Lung (tissue), 12 donors: ENCODE results near the gene IGF2BP1. TPM values are rescaled to one million over a fixed set of nuclear protein-coding genes. Genes with fewer than 3 reads are reported as not detected.

ENCODE experiments used
- ATAC-seq: fragments of 200-7000 bp; cut with Tn5 transposase; one replicate; pipeline ENCODE4 v1.9.1; 2020; ENCODE audit warnings: moderate number of reproducible peaks; ENCODE audit not compliant: insufficient read depth, low FRiP score
- DNase-seq, 3 donors: peaks; one replicate each; pipeline ENCODE4 v3.0.0-alpha.2; 2013 to 2017
- H3K27ac ChIP-seq, 2 donors: one replicate each; pipeline ENCODE4 v1.5.1; 2013; ENCODE audit warnings: mild to moderate bottlenecking in 2 of 2, moderate library complexity in 2 of 2, control low read depth in 1 of 2, inconsistent platforms in 1 of 2, low read depth in 1 of 2, low read length in 1 of 2
- H3K27me3 ChIP-seq, 3 donors: one replicate each; pipeline ENCODE4 v1.5.1; 2013; ENCODE audit warnings: low read length in 2 of 3; ENCODE audit not compliant: control insufficient read depth in 3 of 3, insufficient read depth in 3 of 3
- H3K36me3 ChIP-seq, 4 donors: one replicate each; pipeline ENCODE4 v1.5.1; 2013; ENCODE audit warnings: low read length in 4 of 4, mild to moderate bottlenecking in 1 of 4, moderate library complexity in 1 of 4; ENCODE audit not compliant: control insufficient read depth in 4 of 4, insufficient read depth in 4 of 4
- H3K4me1 ChIP-seq, 5 donors: one replicate each; pipeline ENCODE4 v1.5.1; 2013; ENCODE audit warnings: low read length in 5 of 5, mild to moderate bottlenecking in 2 of 5, moderate library complexity in 1 of 5; ENCODE audit not compliant: control insufficient read depth in 5 of 5, insufficient read depth in 5 of 5
- H3K4me3 ChIP-seq: one replicate; pipeline ENCODE4 v1.5.1; 2013; ENCODE audit warnings: mild to moderate bottlenecking, control low read depth, moderate library complexity
- H3K9ac ChIP-seq, 2 donors: one replicate each; pipeline ENCODE4 v1.5.1; 2013; ENCODE audit warnings: low read length in 2 of 2, control low read depth in 1 of 2; ENCODE audit not compliant: insufficient read depth in 1 of 2
- H3K9me3 ChIP-seq, 4 donors: one replicate each; pipeline ENCODE4 v1.5.1; 2013; ENCODE audit warnings: low read length in 3 of 4, mild to moderate bottlenecking in 1 of 4, moderate library complexity in 1 of 4; ENCODE audit not compliant: control insufficient read depth in 4 of 4, insufficient read depth in 3 of 4
- CTCF ChIP-seq: IDR thresholded peaks from 2 replicates; pipeline ENCODE4 v1.5.1; 2012; ENCODE audit warnings: mild to moderate bottlenecking; ENCODE audit errors: control extremely low read depth, extremely low read depth
- WGBS, 2 donors: extraction: QIAGEN DNeasy Blood & Tissue Kit; methylation state at CpG; one replicate each; pipeline ENCODE4 v1.1.7; 2013; 5-methylcytosine and 5-hydroxymethylcytosine counted together
- polyA plus RNA-seq, 2 donors: library from polyadenylated mRNA; stranded (reverse); fragments of 200-250 nt; gene quantifications; one replicate each; pipeline ENCODE4 v1.2.1, GENCODE V29; 2013
- total RNA-seq, 2 donors: library from RNA; depleted of rRNA in 1 of 2; stranded (reverse); fragments of >200 nt in 1 of 2; gene quantifications; one replicate each; pipeline ENCODE4 v1.2.1, GENCODE V29; 2014 to 2021
- donor health status: control.
- donor health status: control.
- donor health status: Bipolar disorder and iron deficiency.
- donor health status: healthy.
- donor health status: DM: yes; HTN: yes; CAD: no.

The IGF2BP1 gene
- total and polyA plus RNA-seq, 4 donors: 0.06 to 14.9 (median 0.31) TPM

GRCh38 chr17:49086316-49086605 is 89.1 kb downstream of the IGF2BP1 start:
- WGBS, 2 donors: 50 to 56% methylated on average over 1 of the region's 1 CpG
- Histone ChIP-seq H3K27me3 (peaks cover 0 to 2% (median 1%) of the 10 kb centered on the region in 3 donors), H3K27ac (no peak overlapping the region), H3K36me3 (no peaks in the 10 kb centered on the region), H3K4me1 (no peaks in the 10 kb centered on the region), H3K9me3 (no peaks in the 10 kb centered on the region), H3K4me3 (no peak overlapping the region), H3K9ac (no peak overlapping the region)
- no peak for DNase-seq
- TF ChIP-seq CTCF: no peak
- ATAC-seq: no peak

DNA sequence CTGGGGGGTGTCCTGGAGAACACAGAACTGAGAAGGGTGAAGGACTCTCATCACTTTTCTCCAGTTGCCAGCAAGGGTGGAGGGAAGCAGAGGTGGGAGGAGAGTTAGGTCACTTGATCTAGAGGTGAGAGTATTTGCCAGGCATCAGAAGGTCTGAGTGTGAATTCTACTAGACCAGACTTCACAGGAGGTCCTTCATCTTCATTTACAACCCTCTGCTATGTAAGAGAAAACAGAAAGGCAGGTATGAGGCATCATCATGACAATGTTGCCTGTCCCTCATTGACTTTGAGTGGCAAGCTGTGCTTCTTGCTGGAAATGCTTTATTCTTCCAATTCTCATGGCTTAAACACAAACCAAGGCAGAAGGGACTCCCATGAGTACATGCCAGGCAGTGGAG is 89.5 kb downstream of the IGF2BP1 start:
- ATAC-seq (no peak), DNase-seq (no peak)
- Histone ChIP-seq H3K9me3 (no peaks in the 10 kb centered on the region), H3K9ac (no peak overlapping the region), H3K27me3 (peaks cover 0 to 2% (median 0%) of the 10 kb centered on the region in 3 donors), H3K4me3 (no peak overlapping the region), H3K4me1 (no peaks in the 10 kb centered on the region), H3K27ac (no peak overlapping the region), H3K36me3 (no peaks in the 10 kb centered on the region)
- no peak for TF ChIP-seq CTCF

DNA sequence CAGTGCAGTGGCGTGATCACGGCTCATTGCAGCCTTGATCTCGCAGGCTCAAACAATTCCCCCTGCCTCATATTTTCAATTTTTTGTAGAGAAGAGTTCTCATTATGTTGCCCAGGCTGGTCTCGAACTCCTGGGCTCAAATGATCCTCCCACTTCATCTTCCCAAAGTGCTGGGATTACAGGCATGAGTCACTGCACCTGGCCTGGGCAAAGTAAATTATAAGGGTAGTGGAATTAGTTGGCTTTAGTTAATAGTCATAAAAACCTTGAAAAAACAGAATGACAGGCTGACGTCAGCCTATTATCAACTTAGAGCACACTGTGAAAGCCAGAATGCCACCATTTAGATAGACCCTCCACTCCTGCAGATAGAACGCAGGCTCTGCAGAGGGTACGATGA is 91.9 kb downstream of the IGF2BP1 start:
- 94% methylated on average over 7 of the region's 7 CpGs for WGBS, 2 donors
- ATAC-seq: no peak
- DNase-seq: no peak
- no peak overlapping the region for H3K4me3 ChIP-seq
- no peak overlapping the region for H3K27ac ChIP-seq
- peaks cover 0 to 2% (median 0%) of the 10 kb centered on the region in 3 donors for H3K27me3 ChIP-seq
- H3K36me3 ChIP-seq: no peaks in the 10 kb centered on the region
- H3K9me3 ChIP-seq: no peaks in the 10 kb centered on the region
- no peaks in the 10 kb centered on the region for H3K4me1 ChIP-seq
- H3K9ac ChIP-seq: no peak overlapping the region
- TF ChIP-seq CTCF: no peak

- Histone ChIP-seq H3K27me3 (peaks cover 0 to 2% (median 0%) of the 10 kb centered on the region in 3 donors), H3K4me1 (no peaks in the 10 kb centered on the region), H3K36me3 (no peaks in the 10 kb centered on the region), H3K9me3 (no peaks in the 10 kb centered on the region), H3K9ac (no peak overlapping the region), H3K4me3 (no peak overlapping the region), H3K27ac (no peak overlapping the region)
- no peak for DNase-seq
- WGBS, 2 donors: 77 to 80% methylated on average over 10 of the region's 10 CpGs
- no peak for TF ChIP-seq CTCF
- no peak for ATAC-seq
Observed at GRCh38 chr17:49090878-49091594, 93.9 kb downstream of the IGF2BP1 start.
